Measurements from ENCODE around the gene FAM171A2.
"Not testable (repeated sequence)": the region's sequence is repeated elsewhere in the genome, so short reads cannot be mapped to it uniquely, and the experiment has no call there.

The FAM171A2 gene

GRCh38 chr17:44351961-44352827 is 11.5 kb downstream of the FAM171A2 start:
- no peak overlapping the region for H3K4me3 ChIP-seq (ENCODE audit: low read depth, low read length)
- DNase-seq (ENCODE audit: low read depth), result no peak
- no peak for TF ChIP-seq CTCF (IDR thresholded peaks at IDR 0.05; ENCODE audit: low read depth, low read length, missing control alignments)
- in situ Hi-C loops (cut with HindIII; ENCODE audit: low sequenced_read_pairs), result loop anchor here (25.0 kb wide), 1 partner anchor 285 kb away; no protein-coding TSS in a partner anchor

- no peak for DNase-seq (ENCODE audit: low read depth)
- no peak overlapping the region for H3K4me3 ChIP-seq (ENCODE audit: low read depth, low read length)
- in situ Hi-C loops (cut with HindIII; ENCODE audit: low sequenced_read_pairs), result loop anchor here (25.0 kb wide), 1 partner anchor 286 kb away; no protein-coding TSS in a partner anchor
- TF ChIP-seq CTCF (IDR thresholded peaks at IDR 0.05; ENCODE audit: low read depth, low read length, missing control alignments), result no peak
Observed at GRCh38 chr17:44351464-44351863, 12.2 kb downstream of the FAM171A2 start.

- in situ Hi-C loops (cut with HindIII; ENCODE audit: low sequenced_read_pairs), result loop anchor here (25.0 kb wide), 1 partner anchor 287 kb away; no protein-coding TSS in a partner anchor
- H3K4me3 ChIP-seq (ENCODE audit: low read depth, low read length), result no peak overlapping the region
- peak; percentile 18 for DNase-seq (ENCODE audit: low read depth)
- TF ChIP-seq CTCF (IDR thresholded peaks at IDR 0.05; ENCODE audit: low read depth, low read length, missing control alignments), result peak; percentile 60
Observed at GRCh38 chr17:44350733-44351226, 12.9 kb downstream of the FAM171A2 start.

DNA sequence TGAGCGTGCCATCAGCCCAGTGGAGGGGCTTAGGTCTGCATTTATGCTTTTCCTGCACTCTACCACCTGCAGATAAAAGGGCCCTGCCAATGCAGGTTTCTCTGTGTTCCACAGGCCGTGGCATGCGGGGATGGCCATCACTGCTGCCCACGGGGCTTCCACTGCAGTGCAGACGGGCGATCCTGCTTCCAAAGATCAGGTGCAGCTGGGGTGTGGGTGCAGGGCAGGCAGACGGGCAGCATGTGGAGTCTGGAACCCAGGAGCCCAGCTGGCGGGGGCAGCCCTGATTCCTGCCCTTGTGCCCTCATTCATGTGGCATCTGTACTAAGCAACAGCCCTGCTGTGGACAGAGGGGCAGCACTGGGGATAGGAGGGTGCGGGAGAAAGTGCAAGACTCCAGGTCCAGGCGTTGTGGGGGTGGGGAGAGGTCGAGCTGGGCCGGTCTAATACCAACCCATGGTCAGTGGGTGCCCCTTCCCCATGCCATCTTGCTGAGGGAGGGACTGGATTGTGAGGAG is 14.0 kb downstream of the FAM171A2 start:
- TF ChIP-seq CTCF (IDR thresholded peaks at IDR 0.05; ENCODE audit: low read depth, low read length, missing control alignments), result no peak
- H3K4me3 ChIP-seq (ENCODE audit: low read depth, low read length), result no peak overlapping the region
- no peak for DNase-seq (ENCODE audit: low read depth)
- in situ Hi-C loops (cut with HindIII; ENCODE audit: low sequenced_read_pairs), result loop anchor here (25.0 kb wide), 1 partner anchor 288 kb away; no protein-coding TSS in a partner anchor

DNA sequence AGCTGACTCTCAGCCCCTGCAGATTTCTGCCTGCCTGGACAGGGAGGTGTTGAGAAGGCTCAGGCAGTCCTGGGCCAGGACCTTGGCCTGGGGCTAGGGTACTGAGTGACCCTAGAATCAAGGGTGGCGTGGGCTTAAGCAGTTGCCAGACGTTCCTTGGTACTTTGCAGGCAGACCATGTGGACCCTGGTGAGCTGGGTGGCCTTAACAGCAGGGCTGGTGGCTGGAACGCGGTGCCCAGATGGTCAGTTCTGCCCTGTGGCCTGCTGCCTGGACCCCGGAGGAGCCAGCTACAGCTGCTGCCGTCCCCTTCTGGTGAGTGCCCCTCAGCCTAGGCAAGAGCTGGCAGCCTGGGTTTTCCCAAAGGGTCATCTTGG is 14.7 kb downstream of the FAM171A2 start:
- in situ Hi-C loops (cut with HindIII; ENCODE audit: low sequenced_read_pairs), result no loop called here
- no peak for TF ChIP-seq CTCF (IDR thresholded peaks at IDR 0.05; ENCODE audit: low read depth, low read length, missing control alignments)
- DNase-seq (ENCODE audit: low read depth), result no peak
- no peak overlapping the region for H3K4me3 ChIP-seq (ENCODE audit: low read depth, low read length)

- TF ChIP-seq CTCF (IDR thresholded peaks at IDR 0.05; ENCODE audit: low read depth, low read length, missing control alignments), result no peak
- DNase-seq (ENCODE audit: low read depth), result no peak
- in situ Hi-C loops (cut with HindIII; ENCODE audit: low sequenced_read_pairs), result no loop called here
- no peak overlapping the region for H3K4me3 ChIP-seq (ENCODE audit: low read depth, low read length)
Observed at GRCh38 chr17:44348234-44348987, 15.2 kb downstream of the FAM171A2 start.

GRCh38 chr17:44347206-44348055 is 16.2 kb downstream of the FAM171A2 start:
- not testable (repeated sequence) for DNase-seq (ENCODE audit: low read depth); H3K4me3 ChIP-seq (ENCODE audit: low read depth, low read length)

More at GRCh38 chr17:44347206-44348055, 16.2 kb downstream of the FAM171A2 start:
- in situ Hi-C loops (cut with HindIII; ENCODE audit: low sequenced_read_pairs), result not testable (repeated sequence)

All from astrocyte of the cerebellum (primary cell).